ENCODE data around the gene ZNF230. TPM values are rescaled to one million over a fixed set of nuclear protein-coding genes. Genes with fewer than 3 reads are reported as not detected.

ZNF230 gene
- total and polyA plus RNA-seq, 9 of the 15 experiments (the other 6 are each of a cell fraction or from before 2014, with no cell fraction given): 1.3 to 4.0 (median 2.2) TPM

DNA sequence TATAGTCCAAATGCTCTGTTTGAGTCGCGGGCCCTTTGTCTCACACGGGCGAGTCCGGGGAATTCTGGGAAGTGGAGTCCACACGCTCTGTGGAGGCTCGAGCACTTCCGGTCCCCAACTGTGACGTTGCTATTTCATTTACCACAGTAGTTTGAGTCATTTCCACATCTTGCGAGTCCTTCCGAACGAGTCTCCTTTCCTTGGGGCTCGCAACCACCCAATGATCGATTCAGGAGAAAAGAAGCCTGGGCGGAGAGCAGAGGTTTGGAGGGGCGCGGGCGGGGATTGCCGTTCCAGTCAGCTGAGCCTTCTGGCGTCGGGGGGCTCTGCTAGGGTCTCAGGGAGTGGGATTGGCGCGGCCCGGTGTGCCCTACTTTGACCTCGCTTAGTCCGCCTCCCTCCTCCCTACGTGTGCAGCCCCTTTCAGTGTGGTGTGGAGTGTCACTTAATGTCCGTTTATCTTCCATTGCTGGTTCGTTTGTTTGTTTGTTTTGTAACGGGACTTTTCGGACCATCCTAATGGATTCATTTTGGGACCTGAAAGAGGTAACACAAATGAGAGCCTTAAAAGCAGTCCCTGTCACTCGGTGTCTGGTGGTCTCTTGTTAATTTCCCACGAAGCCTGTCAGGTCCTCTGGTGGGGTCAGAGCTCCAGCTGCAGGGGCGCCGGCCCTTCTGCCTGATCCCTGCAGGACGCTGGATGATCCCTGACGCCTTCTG lies 22.6 kb downstream of the ZNF230 start, which contains the start of gene ZNF222 (continued):
- TF ChIP-seq, protein P1, sequence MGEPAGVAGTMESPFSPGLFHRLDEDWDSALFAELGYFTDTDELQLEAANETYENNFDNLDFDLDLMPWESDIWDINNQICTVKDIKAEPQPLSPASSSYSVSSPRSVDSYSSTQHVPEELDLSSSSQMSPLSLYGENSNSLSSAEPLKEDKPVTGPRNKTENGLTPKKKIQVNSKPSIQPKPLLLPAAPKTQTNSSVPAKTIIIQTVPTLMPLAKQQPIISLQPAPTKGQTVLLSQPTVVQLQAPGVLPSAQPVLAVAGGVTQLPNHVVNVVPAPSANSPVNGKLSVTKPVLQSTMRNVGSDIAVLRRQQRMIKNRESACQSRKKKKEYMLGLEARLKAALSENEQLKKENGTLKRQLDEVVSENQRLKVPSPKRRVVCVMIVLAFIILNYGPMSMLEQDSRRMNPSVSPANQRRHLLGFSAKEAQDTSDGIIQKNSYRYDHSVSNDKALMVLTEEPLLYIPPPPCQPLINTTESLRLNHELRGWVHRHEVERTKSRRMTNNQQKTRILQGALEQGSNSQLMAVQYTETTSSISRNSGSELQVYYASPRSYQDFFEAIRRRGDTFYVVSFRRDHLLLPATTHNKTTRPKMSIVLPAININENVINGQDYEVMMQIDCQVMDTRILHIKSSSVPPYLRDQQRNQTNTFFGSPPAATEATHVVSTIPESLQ (CRISPR knock-in tag; IDR thresholded peaks at IDR 0.05): no peak
- TF ChIP-seq RBM25 (IDR thresholded peaks at IDR 0.05; ENCODE audit: low read depth, low read length, severe bottlenecking) (no peak), TBP (optimal IDR thresholded peaks at IDR 0.05; ENCODE audit: low read depth, low read length) (no peak), MCM7 (IDR thresholded peaks at IDR 0.05) (no peak), NCOA1 (IDR thresholded peaks at IDR 0.05; ENCODE audit: low read depth) (no peak), SNIP1 (IDR thresholded peaks at IDR 0.05; ENCODE audit: low read depth) (0 out of 2 replicates have a peak, but pooled peaks have one; percentile 14), ZNF436 (CRISPR knock-in tag; IDR thresholded peaks at IDR 0.05) (no peak), FOXK1 (CRISPR knock-in tag; IDR thresholded peaks at IDR 0.05; ENCODE audit: borderline replicate concordance) (no peak), HDAC8 (tag; IDR thresholded peaks at IDR 0.05) (no peak), ESRRB (CRISPR knock-in tag; IDR thresholded peaks at IDR 0.05; ENCODE audit: borderline replicate concordance) (no peak)
- TF ChIP-seq, protein P2, sequence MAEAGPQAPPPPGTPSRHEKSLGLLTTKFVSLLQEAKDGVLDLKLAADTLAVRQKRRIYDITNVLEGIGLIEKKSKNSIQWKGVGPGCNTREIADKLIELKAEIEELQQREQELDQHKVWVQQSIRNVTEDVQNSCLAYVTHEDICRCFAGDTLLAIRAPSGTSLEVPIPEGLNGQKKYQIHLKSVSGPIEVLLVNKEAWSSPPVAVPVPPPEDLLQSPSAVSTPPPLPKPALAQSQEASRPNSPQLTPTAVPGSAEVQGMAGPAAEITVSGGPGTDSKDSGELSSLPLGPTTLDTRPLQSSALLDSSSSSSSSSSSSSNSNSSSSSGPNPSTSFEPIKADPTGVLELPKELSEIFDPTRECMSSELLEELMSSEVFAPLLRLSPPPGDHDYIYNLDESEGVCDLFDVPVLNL (CRISPR knock-in tag; IDR thresholded peaks at IDR 0.05; ENCODE audit: low read depth): no peak
- TF ChIP-seq, protein P3, sequence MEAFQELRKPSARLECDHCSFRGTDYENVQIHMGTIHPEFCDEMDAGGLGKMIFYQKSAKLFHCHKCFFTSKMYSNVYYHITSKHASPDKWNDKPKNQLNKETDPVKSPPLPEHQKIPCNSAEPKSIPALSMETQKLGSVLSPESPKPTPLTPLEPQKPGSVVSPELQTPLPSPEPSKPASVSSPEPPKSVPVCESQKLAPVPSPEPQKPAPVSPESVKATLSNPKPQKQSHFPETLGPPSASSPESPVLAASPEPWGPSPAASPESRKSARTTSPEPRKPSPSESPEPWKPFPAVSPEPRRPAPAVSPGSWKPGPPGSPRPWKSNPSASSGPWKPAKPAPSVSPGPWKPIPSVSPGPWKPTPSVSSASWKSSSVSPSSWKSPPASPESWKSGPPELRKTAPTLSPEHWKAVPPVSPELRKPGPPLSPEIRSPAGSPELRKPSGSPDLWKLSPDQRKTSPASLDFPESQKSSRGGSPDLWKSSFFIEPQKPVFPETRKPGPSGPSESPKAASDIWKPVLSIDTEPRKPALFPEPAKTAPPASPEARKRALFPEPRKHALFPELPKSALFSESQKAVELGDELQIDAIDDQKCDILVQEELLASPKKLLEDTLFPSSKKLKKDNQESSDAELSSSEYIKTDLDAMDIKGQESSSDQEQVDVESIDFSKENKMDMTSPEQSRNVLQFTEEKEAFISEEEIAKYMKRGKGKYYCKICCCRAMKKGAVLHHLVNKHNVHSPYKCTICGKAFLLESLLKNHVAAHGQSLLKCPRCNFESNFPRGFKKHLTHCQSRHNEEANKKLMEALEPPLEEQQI (IDR thresholded peaks at IDR 0.05): no peak
- TF ChIP-seq, protein P4, sequence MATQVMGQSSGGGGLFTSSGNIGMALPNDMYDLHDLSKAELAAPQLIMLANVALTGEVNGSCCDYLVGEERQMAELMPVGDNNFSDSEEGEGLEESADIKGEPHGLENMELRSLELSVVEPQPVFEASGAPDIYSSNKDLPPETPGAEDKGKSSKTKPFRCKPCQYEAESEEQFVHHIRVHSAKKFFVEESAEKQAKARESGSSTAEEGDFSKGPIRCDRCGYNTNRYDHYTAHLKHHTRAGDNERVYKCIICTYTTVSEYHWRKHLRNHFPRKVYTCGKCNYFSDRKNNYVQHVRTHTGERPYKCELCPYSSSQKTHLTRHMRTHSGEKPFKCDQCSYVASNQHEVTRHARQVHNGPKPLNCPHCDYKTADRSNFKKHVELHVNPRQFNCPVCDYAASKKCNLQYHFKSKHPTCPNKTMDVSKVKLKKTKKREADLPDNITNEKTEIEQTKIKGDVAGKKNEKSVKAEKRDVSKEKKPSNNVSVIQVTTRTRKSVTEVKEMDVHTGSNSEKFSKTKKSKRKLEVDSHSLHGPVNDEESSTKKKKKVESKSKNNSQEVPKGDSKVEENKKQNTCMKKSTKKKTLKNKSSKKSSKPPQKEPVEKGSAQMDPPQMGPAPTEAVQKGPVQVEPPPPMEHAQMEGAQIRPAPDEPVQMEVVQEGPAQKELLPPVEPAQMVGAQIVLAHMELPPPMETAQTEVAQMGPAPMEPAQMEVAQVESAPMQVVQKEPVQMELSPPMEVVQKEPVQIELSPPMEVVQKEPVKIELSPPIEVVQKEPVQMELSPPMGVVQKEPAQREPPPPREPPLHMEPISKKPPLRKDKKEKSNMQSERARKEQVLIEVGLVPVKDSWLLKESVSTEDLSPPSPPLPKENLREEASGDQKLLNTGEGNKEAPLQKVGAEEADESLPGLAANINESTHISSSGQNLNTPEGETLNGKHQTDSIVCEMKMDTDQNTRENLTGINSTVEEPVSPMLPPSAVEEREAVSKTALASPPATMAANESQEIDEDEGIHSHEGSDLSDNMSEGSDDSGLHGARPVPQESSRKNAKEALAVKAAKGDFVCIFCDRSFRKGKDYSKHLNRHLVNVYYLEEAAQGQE (IDR thresholded peaks at IDR 0.05; ENCODE audit: borderline replicate concordance): no peak
- TF ChIP-seq, protein P4 (CRISPR knock-in tag; IDR thresholded peaks at IDR 0.05; ENCODE audit: low read depth): no peak

Data from K562 (cell line).